GM10266 (cell line): ENCODE measurements around the gene DNASE1.

Experiments used
- DNase-seq: peaks from one replicate; pipeline ENCODE4 v3.0.0; 2012; ENCODE audit errors: extremely low spot score
- CTCF ChIP-seq: IDR thresholded peaks from 2 replicates; pipeline ENCODE4 v1.5.1; 2012; ENCODE audit warnings: mild to moderate bottlenecking, low read depth; ENCODE audit not compliant: control insufficient read depth, insufficient read depth; ENCODE audit errors: missing control alignments

Gene DNASE1

DNA sequence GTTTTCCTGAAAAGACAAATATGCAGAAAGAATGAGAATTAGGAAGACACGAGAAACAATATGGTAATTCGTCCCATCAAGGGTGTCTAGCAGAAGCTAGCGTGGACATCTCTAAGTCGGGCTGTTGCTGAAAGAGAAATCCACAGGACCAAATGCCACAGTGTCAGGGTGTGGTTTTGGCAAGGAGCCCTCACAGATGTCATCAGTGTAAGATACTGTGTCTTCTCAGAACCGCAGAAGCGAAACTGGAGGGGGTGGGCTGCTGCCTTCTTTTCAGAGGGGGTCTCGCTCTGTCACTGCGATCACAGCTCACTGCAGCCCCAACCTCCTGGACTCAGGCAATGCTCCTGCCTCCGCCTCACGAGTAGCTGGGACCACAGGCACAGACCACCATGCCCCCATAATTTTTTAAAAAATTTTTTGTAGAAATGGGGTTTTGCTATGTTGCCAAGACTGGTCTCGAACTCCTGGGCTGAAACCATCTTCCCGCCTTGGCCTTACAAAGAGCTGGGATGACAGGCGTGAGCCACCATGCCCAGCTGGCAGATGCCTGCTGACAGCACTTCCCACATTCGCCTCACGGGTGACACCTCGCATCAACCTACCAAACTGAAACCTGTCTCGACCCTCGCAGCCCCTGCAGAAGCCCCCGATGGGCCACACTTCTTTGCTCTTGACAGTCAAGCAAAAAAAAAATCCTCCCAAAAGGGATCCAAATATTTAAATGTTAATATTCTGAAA lies 36.7 kb downstream of the DNASE1 start:
- TF ChIP-seq CTCF, result no peak

GRCh38 chr16:3691761-3692160 lies 37.3 kb downstream of the DNASE1 start:
- TF ChIP-seq CTCF, result no peak
- no peak for DNase-seq

More for the DNA sequence above, 36.7 kb downstream of the DNASE1 start:
- no peak for DNase-seq

DNA sequence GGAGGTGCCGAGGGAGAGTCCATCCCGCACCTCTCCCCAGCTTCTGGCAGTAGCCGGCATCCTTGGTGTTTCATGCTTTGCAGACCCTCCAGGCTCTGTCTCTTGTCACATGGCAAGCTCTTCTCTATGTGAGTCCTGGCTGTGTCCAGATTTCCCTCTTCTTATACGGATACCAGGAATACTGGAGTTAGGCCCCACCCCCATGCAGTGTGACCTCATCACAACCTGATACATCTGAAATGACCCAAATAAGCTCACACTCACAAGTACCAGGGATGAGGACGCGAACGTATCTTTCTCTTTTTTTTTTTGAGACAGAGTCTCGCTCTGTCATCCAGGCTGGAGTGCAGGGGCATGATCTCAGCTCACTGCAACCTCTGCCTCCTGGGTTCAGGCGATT lies 39.6 kb downstream of the DNASE1 start:
- DNase-seq, result no peak
- no peak for TF ChIP-seq CTCF

GRCh38 chr16:3695610-3696369 lies 41.3 kb downstream of the DNASE1 start:
- no peak for TF ChIP-seq CTCF
- DNase-seq, result peak; percentile 37

- DNase-seq, result no peak
- TF ChIP-seq CTCF, result no peak
Measured at GRCh38 chr16:3696425-3697218, 42.1 kb downstream of the DNASE1 start.

- DNase-seq, result no peak
- no peak for TF ChIP-seq CTCF
Measured at GRCh38 chr16:3698941-3699340, 44.5 kb downstream of the DNASE1 start.

DNA sequence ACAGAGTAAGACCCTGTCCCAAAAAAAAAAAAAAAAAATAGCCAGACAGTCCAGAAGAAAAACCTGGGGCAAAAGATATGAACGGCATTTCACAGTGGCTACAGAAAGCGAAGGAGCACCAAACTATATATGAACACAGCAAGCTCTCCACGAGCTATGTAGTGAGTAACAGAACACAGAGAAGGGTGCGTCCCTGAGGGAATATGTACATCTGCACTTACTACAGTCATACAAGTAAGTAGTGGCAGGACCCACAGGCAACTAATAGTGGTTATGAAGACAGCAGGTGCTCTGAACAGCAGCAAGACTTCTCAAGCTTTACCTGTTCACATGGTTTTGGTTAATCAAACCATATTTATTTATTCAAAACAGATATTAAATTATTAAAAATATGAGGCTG lies 47.0 kb downstream of the DNASE1 start:
- no peak for TF ChIP-seq CTCF
- DNase-seq, result no peak
